ENCODE data around the gene NPTX1. TPM values are rescaled to one million over a fixed set of nuclear protein-coding genes. Genes with fewer than 3 reads are reported as not detected.

NPTX1 gene
- total and polyA plus RNA-seq, 2 experiments from 2014 or later = 3.4 to 20.5 TPM

DNA sequence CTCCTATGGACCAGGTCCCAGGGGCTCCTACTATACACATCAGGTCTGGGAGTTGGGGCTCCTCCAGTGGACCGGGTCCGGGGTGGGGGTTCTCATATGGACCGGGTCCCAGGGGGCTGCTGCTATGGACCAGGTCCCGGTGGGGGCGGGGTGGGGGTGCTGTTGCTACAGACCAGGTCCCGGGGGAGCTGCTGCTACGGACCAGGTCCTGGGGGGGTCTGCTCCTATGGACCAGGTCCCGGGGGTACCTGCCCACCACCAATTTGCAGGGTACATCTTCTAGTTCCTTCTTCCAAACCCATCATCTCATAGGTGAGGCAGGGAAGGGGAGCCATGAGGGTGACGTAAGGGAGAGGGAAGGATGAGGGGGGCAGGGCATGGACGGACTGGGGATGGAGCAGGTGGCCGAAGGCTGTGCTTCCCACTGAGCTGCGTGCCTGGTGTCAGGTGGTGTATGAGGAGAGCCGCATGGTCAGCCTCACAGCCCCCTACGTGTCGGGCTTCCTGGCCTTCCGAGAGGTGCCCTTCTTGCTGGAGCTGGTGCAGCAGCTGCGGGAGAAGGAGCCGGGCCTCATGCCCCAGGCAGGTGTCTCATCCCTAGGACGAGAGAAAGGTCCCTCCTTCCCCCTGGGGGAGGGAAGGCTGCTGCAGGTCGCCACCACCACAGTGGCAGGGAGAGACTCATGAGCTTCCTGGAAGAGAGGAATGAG lies 54.9 kb downstream of the NPTX1 start (continued):
- TF ChIP-seq, protein P1, sequence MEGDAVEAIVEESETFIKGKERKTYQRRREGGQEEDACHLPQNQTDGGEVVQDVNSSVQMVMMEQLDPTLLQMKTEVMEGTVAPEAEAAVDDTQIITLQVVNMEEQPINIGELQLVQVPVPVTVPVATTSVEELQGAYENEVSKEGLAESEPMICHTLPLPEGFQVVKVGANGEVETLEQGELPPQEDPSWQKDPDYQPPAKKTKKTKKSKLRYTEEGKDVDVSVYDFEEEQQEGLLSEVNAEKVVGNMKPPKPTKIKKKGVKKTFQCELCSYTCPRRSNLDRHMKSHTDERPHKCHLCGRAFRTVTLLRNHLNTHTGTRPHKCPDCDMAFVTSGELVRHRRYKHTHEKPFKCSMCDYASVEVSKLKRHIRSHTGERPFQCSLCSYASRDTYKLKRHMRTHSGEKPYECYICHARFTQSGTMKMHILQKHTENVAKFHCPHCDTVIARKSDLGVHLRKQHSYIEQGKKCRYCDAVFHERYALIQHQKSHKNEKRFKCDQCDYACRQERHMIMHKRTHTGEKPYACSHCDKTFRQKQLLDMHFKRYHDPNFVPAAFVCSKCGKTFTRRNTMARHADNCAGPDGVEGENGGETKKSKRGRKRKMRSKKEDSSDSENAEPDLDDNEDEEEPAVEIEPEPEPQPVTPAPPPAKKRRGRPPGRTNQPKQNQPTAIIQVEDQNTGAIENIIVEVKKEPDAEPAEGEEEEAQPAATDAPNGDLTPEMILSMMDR (conservative IDR thresholded peaks at IDR 0.05; ENCODE audit: low read depth in 2 of 2) = no peak
- TF ChIP-seq NANOG (IDR thresholded peaks at IDR 0.05; ENCODE audit: borderline replicate concordance) (no peak), POLR2AphosphoS5 (IDR thresholded peaks at IDR 0.05; ENCODE audit: low read depth) (no peak), JUNB (IDR thresholded peaks at IDR 0.05; ENCODE audit: unreplicated experiment) (no peak), CREB1 (CRISPR knock-in tag; IDR thresholded peaks at IDR 0.05; ENCODE audit: low read depth) (no peak), ZNF331 (CRISPR knock-in tag; IDR thresholded peaks at IDR 0.05; ENCODE audit: low read depth) (no peak), EZH2 (IDR thresholded peaks at IDR 0.05; ENCODE audit: low read depth, unreplicated experiment) (no peak)

DNA sequence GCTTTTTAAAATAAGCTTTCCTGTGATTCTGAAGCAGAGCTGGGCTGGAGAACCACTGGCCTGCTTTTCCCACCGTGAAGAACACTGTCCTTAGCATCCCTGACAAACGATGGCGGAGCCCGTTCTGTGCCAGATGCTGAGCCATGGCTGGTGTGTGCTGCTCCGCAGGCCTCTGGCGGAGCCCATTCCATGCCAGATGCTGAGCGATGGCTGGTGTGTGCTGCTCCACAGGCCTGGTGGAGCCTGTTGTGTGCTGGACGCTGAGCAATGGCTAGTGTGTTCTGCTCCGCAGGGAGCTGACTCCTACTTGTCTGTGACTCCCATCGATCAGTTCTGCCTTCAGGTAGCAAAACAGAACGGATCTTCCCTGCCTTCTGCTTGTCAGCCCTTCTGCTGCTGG lies 57.2 kb downstream of the NPTX1 start:
- peaks cover 3% of the 10 kb centered on the region; the same call in 1 of the 2 replicates for H3K27me3 ChIP-seq (ENCODE audit: insufficient read depth)
- no peaks in the 10 kb centered on the region for H3K9me2 ChIP-seq (ENCODE audit: insufficient read depth)
- H3K27ac ChIP-seq (ENCODE audit: low read depth) = no peak overlapping the region
- H3K4me3 ChIP-seq = no peak overlapping the region
- Mint-ChIP-seq H3K9me3 (no peaks in the 10 kb centered on the region; the same call in 2 of the 3 replicates), H3K4me3 (no peak overlapping the region), H3K27ac (no peak overlapping the region), H3K4me1 (peaks cover 6% of the 10 kb centered on the region), H3K36me3 (ENCODE audit: low read depth) (peaks cover 4% of the 10 kb centered on the region; the same call in 2 of the 3 replicates), H3K27me3 (ENCODE audit: insufficient read depth, low read depth, poor library complexity) (peaks cover 19% of the 10 kb centered on the region)
- 0 out of 2 replicates have a peak, but pooled peaks cover 3% of the 10 kb centered on the region for H3F3A ChIP-seq (replicated peaks; ENCODE audit: low read depth)
- H4K20me1 ChIP-seq (replicated peaks; ENCODE audit: insufficient read depth) = peaks cover 4% of the 10 kb centered on the region; the same call in 1 of the 2 replicates
- H3K4me1 ChIP-seq (ENCODE audit: insufficient read depth) = peaks cover 3% of the 10 kb centered on the region; the same call in 1 of the 2 replicates
- ATAC-seq = no peak
- H2AFZ ChIP-seq = no peak overlapping the region
- DNase-seq (ENCODE audit: low spot score) = no peak
- H3K79me2 ChIP-seq (replicated peaks; ENCODE audit: insufficient read depth) = 0 out of 2 replicates have a peak, but pooled peaks cover 2% of the 10 kb centered on the region
- no peaks in the 10 kb centered on the region for H3K36me3 ChIP-seq (ENCODE audit: insufficient read depth)
- H3K4me2 ChIP-seq = no peak overlapping the region
- no peak for TF ChIP-seq JUNB (IDR thresholded peaks at IDR 0.05; ENCODE audit: unreplicated experiment)
- TF ChIP-seq, protein P2, sequence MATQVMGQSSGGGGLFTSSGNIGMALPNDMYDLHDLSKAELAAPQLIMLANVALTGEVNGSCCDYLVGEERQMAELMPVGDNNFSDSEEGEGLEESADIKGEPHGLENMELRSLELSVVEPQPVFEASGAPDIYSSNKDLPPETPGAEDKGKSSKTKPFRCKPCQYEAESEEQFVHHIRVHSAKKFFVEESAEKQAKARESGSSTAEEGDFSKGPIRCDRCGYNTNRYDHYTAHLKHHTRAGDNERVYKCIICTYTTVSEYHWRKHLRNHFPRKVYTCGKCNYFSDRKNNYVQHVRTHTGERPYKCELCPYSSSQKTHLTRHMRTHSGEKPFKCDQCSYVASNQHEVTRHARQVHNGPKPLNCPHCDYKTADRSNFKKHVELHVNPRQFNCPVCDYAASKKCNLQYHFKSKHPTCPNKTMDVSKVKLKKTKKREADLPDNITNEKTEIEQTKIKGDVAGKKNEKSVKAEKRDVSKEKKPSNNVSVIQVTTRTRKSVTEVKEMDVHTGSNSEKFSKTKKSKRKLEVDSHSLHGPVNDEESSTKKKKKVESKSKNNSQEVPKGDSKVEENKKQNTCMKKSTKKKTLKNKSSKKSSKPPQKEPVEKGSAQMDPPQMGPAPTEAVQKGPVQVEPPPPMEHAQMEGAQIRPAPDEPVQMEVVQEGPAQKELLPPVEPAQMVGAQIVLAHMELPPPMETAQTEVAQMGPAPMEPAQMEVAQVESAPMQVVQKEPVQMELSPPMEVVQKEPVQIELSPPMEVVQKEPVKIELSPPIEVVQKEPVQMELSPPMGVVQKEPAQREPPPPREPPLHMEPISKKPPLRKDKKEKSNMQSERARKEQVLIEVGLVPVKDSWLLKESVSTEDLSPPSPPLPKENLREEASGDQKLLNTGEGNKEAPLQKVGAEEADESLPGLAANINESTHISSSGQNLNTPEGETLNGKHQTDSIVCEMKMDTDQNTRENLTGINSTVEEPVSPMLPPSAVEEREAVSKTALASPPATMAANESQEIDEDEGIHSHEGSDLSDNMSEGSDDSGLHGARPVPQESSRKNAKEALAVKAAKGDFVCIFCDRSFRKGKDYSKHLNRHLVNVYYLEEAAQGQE (IDR thresholded peaks at IDR 0.05; ENCODE audit: unreplicated experiment) = no peak
- no peak for TF ChIP-seq EZH2 (IDR thresholded peaks at IDR 0.05; ENCODE audit: low read depth, unreplicated experiment)
- no peak for TF ChIP-seq STAT1 (IDR thresholded peaks at IDR 0.05; ENCODE audit: unreplicated experiment)
- TF ChIP-seq POLR2AphosphoS5 (IDR thresholded peaks at IDR 0.05; ENCODE audit: low read depth) = no peak
- TF ChIP-seq ZNF114 (CRISPR knock-in tag; IDR thresholded peaks at IDR 0.05) = no peak
- TF ChIP-seq, protein P3, sequence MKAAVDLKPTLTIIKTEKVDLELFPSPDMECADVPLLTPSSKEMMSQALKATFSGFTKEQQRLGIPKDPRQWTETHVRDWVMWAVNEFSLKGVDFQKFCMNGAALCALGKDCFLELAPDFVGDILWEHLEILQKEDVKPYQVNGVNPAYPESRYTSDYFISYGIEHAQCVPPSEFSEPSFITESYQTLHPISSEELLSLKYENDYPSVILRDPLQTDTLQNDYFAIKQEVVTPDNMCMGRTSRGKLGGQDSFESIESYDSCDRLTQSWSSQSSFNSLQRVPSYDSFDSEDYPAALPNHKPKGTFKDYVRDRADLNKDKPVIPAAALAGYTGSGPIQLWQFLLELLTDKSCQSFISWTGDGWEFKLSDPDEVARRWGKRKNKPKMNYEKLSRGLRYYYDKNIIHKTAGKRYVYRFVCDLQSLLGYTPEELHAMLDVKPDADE (IDR thresholded peaks at IDR 0.05) = no peak
- no peak for TF ChIP-seq ZNF331 (CRISPR knock-in tag; IDR thresholded peaks at IDR 0.05; ENCODE audit: low read depth)
- no peak for TF ChIP-seq EZH2phosphoT487 (IDR thresholded peaks at IDR 0.05; ENCODE audit: unreplicated experiment)
- TF ChIP-seq, protein P1 (conservative IDR thresholded peaks at IDR 0.05; ENCODE audit: low read depth in 2 of 2) = no peak
